Stomach (tissue), 4 donors: Measurements from ENCODE around the gene JAG1.

Experiments used
- CTCF ChIP-seq, 7 experiments: fragments of 450-650 bp in 4 of 7; fragments of 200-600 bp in 3 of 7; sonication (generic) in 3 of 7; IDR thresholded peaks; one replicate each; pipeline ENCODE4 v1.5.1; 2016 to 2019; ENCODE audit warnings: antibody characterized with exemption in 7 of 7, control low read depth in 2 of 7, mild to moderate bottlenecking in 1 of 7
- POLR2A ChIP-seq, 4 donors: fragments of 450-650 bp; IDR thresholded peaks; one replicate each; pipeline ENCODE4 v1.6.1; 2016; ENCODE audit warnings: antibody characterized with exemption in 4 of 4, control low read depth in 2 of 4, mild to moderate bottlenecking in 1 of 4, moderate library complexity in 1 of 4

- TF ChIP-seq CTCF (IDR thresholded peaks at IDR 0.05) (no peak), POLR2A (IDR thresholded peaks at IDR 0.05) (no peak)
Measured at GRCh38 chr20:10658051-10658823, 15.6 kb downstream of the JAG1 start.
